Sigmoid colon (tissue), 7 donors: ENCODE results near the gene HAAO. TPM values are rescaled to one million over a fixed set of nuclear protein-coding genes. Genes with fewer than 3 reads are reported as not detected.

Experiments
- DNase-seq: peaks from one replicate; pipeline ENCODE4 v3.0.0-alpha.2; 2019
- H3K27ac ChIP-seq, 4 donors: fragments of 200-600 bp; sonication (generic); one replicate each; pipeline ENCODE4 v1.5.1; 2016 to 2019; ENCODE audit warnings: mild to moderate bottlenecking in 1 of 4
- H3K27me3 ChIP-seq, 3 donors: fragments of 200-600 bp; sonication (generic); one replicate each; pipeline ENCODE4 v1.5.1; 2019; ENCODE audit warnings: mild to moderate bottlenecking in 1 of 3
- H3K36me3 ChIP-seq, 4 donors: fragments of 200-600 bp; sonication (generic); one replicate each; pipeline ENCODE4 v1.5.1; 2016 to 2019
- H3K4me1 ChIP-seq, 4 donors: fragments of 200-600 bp; sonication (generic); one replicate each; pipeline ENCODE4 v1.5.1; 2017 to 2019
- H3K4me3 ChIP-seq, 4 donors: fragments of 200-600 bp; sonication (generic); one replicate each; pipeline ENCODE4 v1.5.1; 2017 to 2019; ENCODE audit warnings: mild to moderate bottlenecking in 2 of 4, moderate library complexity in 1 of 4
- H3K9me3 ChIP-seq, 4 donors: fragments of 200-600 bp in 3 of 4; sonication (generic) in 3 of 4; one replicate each; pipeline versions ENCODE4 v1.5.1 to v1.6.1; 2013 to 2019
- CTCF ChIP-seq, 4 experiments: fragments of 450-650 bp in 3 of 4; fragments of 200-600 bp in 1 of 4; IDR thresholded peaks; one replicate each; pipeline ENCODE4 v1.5.1; 2016 to 2019; ENCODE audit warnings: antibody characterized with exemption in 4 of 4, mild to moderate bottlenecking in 3 of 4, moderate library complexity in 2 of 4
- EP300 ChIP-seq, 4 donors: sonication (generic); formaldehyde crosslinking; IDR thresholded peaks; one replicate each; pipeline ENCODE4 v1.6.1; 2017; ENCODE audit warnings: antibody characterized with exemption in 4 of 4
- POLR2A ChIP-seq, 2 donors: fragments of 450-650 bp; IDR thresholded peaks; one replicate each; pipeline ENCODE4 v1.6.1; 2016; ENCODE audit warnings: antibody characterized with exemption in 2 of 2, mild to moderate bottlenecking in 2 of 2, moderate library complexity in 2 of 2
- POLR2AphosphoS5 ChIP-seq, 4 donors: sonication (generic); formaldehyde crosslinking; IDR thresholded peaks; one replicate each; pipeline ENCODE4 v1.6.1; 2017; ENCODE audit warnings: antibody characterized with exemption in 4 of 4
- WGBS, 2 donors: extraction: QIAGEN DNeasy Blood & Tissue Kit; methylation state at CpG; one replicate each; pipeline ENCODE4 v1.1.7; 2013; 5-methylcytosine and 5-hydroxymethylcytosine counted together
- intact Hi-C: fragments of 100-400 bp; cut with DNase I; formaldehyde crosslinking; loops from one replicate; pipeline ENCODE4 v1.15.1; 2023
- polyA plus RNA-seq, 3 donors: library from polyadenylated mRNA; stranded (reverse); fragments of 200-250 nt; gene quantifications; one replicate each; pipeline ENCODE4 v1.2.3, GENCODE V29; 2013
- total RNA-seq, 4 donors: library from RNA; depleted of rRNA; stranded (reverse); fragments of >200 nt; gene quantifications; one replicate each; pipeline ENCODE4 v1.1.0, GENCODE V29; 2016
- donor health status: healthy with polysubstance abuse.
- donor health status: Bipolar disorder and iron deficiency.
- donor health status: healthy.

The HAAO gene
- total and polyA plus RNA-seq, 7 donors, result 2.5 to 37.9 (median 5.6) TPM

- no peak overlapping the region for H3K4me3 ChIP-seq
- no peaks in the 10 kb centered on the region for H3K27me3 ChIP-seq
- 86 to 89% methylated on average over 8 of the region's 8 CpGs for WGBS, 2 donors
- DNase-seq, result no peak
- no peaks in the 10 kb centered on the region for H3K9me3 ChIP-seq
- H3K27ac ChIP-seq, result peak overlapping the region in 1 of 4 donors; percentile 9
- intact Hi-C loops, result no loop called here
- H3K36me3 ChIP-seq, result peaks cover 0 to 8% (median 0%) of the 10 kb centered on the region in 4 donors
- TF ChIP-seq EP300 (IDR thresholded peaks at IDR 0.05) (no peak), POLR2A (IDR thresholded peaks at IDR 0.05) (no peak), CTCF (IDR thresholded peaks at IDR 0.05) (no peak), POLR2AphosphoS5 (IDR thresholded peaks at IDR 0.05) (no peak)
- peaks cover 0 to 19% (median 12%) of the 10 kb centered on the region in 4 donors for H3K4me1 ChIP-seq
Measured at GRCh38 chr2:42754776-42755140, 37.6 kb downstream of the HAAO start.

GRCh38 chr2:42754021-42754775 is 38.2 kb downstream of the HAAO start:
- 56 to 87% methylated on average over 11 of the region's 11 CpGs for WGBS, 2 donors

GRCh38 chr2:42752816-42753813 is 39.3 kb downstream of the HAAO start:
- no peaks in the 10 kb centered on the region for H3K27me3 ChIP-seq
- H3K4me3 ChIP-seq, result no peak overlapping the region
- no peaks in the 10 kb centered on the region for H3K9me3 ChIP-seq
- H3K36me3 ChIP-seq, result peaks cover 0 to 8% (median 0%) of the 10 kb centered on the region in 4 donors
- intact Hi-C loops, result no loop called here
- H3K4me1 ChIP-seq, result peaks cover 0 to 19% (median 12%) of the 10 kb centered on the region in 4 donors
- TF ChIP-seq POLR2A (IDR thresholded peaks at IDR 0.05) (no peak), CTCF (IDR thresholded peaks at IDR 0.05) (no peak), POLR2AphosphoS5 (IDR thresholded peaks at IDR 0.05) (no peak), EP300 (IDR thresholded peaks at IDR 0.05) (no peak)
- H3K27ac ChIP-seq, result no peak overlapping the region
- 82 to 85% methylated on average over 24 of the region's 24 CpGs for WGBS, 2 donors
- no peak for DNase-seq

More at GRCh38 chr2:42754021-42754775, 38.2 kb downstream of the HAAO start:
- Histone ChIP-seq H3K27me3 (no peaks in the 10 kb centered on the region), H3K9me3 (no peaks in the 10 kb centered on the region), H3K36me3 (peaks cover 0 to 8% (median 0%) of the 10 kb centered on the region in 4 donors), H3K4me3 (no peak overlapping the region), H3K27ac (peak overlapping the region in 1 of 4 donors; percentile 9), H3K4me1 (peaks cover 0 to 19% (median 12%) of the 10 kb centered on the region in 4 donors)
- intact Hi-C loops, result no loop called here
- DNase-seq, result no peak
- TF ChIP-seq CTCF (IDR thresholded peaks at IDR 0.05) (no peak), EP300 (IDR thresholded peaks at IDR 0.05) (no peak), POLR2AphosphoS5 (IDR thresholded peaks at IDR 0.05) (no peak), POLR2A (IDR thresholded peaks at IDR 0.05) (no peak)

- DNase-seq, result no peak
- 44 to 69% methylated on average over 2 of the region's 2 CpGs for WGBS, 2 donors
- intact Hi-C loops, result no loop called here
- peaks cover 0 to 19% (median 12%) of the 10 kb centered on the region in 4 donors for H3K4me1 ChIP-seq
- H3K36me3 ChIP-seq, result peaks cover 0 to 9% (median 0%) of the 10 kb centered on the region in 4 donors
- H3K4me3 ChIP-seq, result no peak overlapping the region
- H3K27me3 ChIP-seq, result no peaks in the 10 kb centered on the region
- H3K9me3 ChIP-seq, result no peaks in the 10 kb centered on the region
- TF ChIP-seq POLR2AphosphoS5 (IDR thresholded peaks at IDR 0.05), result no peak
- TF ChIP-seq POLR2A (IDR thresholded peaks at IDR 0.05), result no peak
- no peak for TF ChIP-seq EP300 (IDR thresholded peaks at IDR 0.05)
- TF ChIP-seq CTCF (IDR thresholded peaks at IDR 0.05), result peak in 1 of 4 experiments; percentile 6
- no peak overlapping the region for H3K27ac ChIP-seq
Measured at GRCh38 chr2:42752314-42752713, 40.1 kb downstream of the HAAO start.
